ENCODE measurements around the gene HHAT. TPM values are rescaled to one million over a fixed set of nuclear protein-coding genes. Genes with fewer than 3 reads are reported as not detected.
A peak's percentile ranks its signal among the peaks of the same experiment; 100 is the strongest.
"Not testable (repeated sequence)": the region's sequence is repeated elsewhere in the genome, so short reads cannot be mapped to it uniquely, and the experiment has no call there.

HHAT gene
- total RNA-seq, 1 experiment from 2014 or later: 7.2 TPM

- DNase-seq (ENCODE audit: low spot score): no peak
- in situ Hi-C loops (cut with HindIII; ENCODE audit: low sequenced_read_pairs): no loop called here
Observed at GRCh38 chr1:210412240-210412639, 83.5 kb downstream of the HHAT start.

DNA sequence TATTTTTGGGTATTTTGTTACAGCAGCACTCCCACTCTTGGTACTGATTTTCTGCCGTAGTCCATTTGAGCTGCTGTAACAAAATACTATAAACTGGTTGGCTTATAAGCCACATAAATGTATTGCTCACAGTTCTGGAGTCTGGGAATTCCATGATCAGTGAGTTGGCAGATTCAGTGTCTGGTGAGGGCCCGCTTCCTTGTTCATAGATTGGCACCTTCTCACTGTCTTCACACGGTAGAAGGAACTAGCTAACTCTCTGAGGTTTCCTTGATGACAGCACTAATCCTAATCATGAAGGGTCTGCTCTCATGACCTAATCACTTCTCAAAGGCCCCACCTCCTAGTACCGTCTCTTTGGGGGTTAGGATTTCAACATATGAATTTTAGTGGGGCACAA lies 85.2 kb downstream of the HHAT start:
- DNase-seq (ENCODE audit: low spot score): no peak
- in situ Hi-C loops (cut with HindIII; ENCODE audit: low sequenced_read_pairs): no loop called here

GRCh38 chr1:210415846-210416448 lies 87.2 kb downstream of the HHAT start:
- in situ Hi-C loops (cut with HindIII; ENCODE audit: low sequenced_read_pairs): no loop called here
- peak; percentile 49 for DNase-seq (ENCODE audit: low spot score)

DNA sequence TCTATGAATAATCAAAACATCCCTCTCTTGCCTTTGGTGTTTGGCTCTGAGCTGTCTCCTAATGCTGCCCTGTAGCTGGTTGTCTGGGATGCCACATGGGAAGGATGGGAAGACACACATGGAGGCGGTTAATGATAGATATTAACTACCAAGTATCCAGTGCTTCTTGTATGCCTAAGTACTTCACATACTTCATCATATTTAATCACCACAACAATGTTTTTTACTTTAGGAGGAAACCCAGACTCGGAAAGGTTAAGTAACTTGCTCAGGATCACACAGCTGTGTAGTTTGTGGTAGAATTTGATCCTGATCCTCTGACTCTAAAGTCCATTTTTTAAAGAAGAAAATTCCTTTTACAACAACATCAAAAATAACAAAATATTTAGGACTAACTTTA lies 88.0 kb downstream of the HHAT start:
- in situ Hi-C loops (cut with HindIII; ENCODE audit: low sequenced_read_pairs): no loop called here
- DNase-seq (ENCODE audit: low spot score): peak; percentile 12

GRCh38 chr1:210417881-210418280 lies 89.2 kb downstream of the HHAT start:
- in situ Hi-C loops (cut with HindIII; ENCODE audit: low sequenced_read_pairs): no loop called here
- DNase-seq (ENCODE audit: low spot score): no peak

- in situ Hi-C loops (cut with HindIII; ENCODE audit: low sequenced_read_pairs): no loop called here
Observed at GRCh38 chr1:210418863-210419650, 90.4 kb downstream of the HHAT start.

DNA sequence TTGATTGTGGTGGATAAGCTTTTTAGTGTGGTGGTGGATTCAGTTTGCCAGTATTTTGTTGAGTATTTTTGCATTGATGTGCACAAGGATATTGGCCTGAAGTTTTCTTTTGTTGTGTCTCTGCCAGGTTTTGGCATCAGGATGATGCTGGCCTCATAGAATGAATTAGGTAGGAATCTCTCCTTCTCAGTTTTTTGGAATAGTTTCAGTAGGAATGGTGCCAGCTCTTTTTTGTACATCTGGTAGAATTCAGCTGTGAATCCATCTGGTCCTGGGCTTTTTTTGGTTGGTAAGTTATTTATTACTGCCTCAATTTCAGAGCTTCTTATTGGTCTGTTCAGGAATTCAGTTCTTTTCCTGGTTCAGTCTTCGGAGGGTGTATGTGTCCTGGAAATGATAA lies 98.0 kb downstream of the HHAT start:
- in situ Hi-C loops (cut with HindIII; ENCODE audit: low sequenced_read_pairs): not testable (repeated sequence)

More at GRCh38 chr1:210418863-210419650, 90.4 kb downstream of the HHAT start:
- DNase-seq (ENCODE audit: low spot score): no peak

DNA sequence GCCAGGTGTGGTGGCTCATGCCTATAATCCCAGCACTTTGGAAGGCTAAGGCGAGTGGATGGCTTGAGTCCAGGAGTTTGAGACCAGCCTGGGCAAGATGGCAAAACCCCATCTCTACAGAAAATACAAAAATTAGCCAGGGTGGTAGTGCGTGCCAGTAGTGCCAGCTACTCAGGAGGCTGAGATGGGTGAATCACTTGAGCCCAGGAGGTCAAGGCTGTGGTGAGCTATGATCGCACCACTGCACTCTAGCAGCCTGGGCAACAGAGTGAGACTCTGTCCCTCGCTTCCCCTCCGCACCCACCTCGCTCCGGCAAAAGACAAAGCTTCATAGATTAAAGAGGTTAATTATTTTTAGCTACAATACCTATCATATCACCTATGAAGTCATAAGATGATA lies 100.0 kb downstream of the HHAT start:
- DNase-seq (ENCODE audit: low spot score): no peak
- in situ Hi-C loops (cut with HindIII; ENCODE audit: low sequenced_read_pairs): no loop called here

More for the DNA sequence above, 98.0 kb downstream of the HHAT start:
- DNase-seq (ENCODE audit: low spot score): not testable (repeated sequence)

DNA sequence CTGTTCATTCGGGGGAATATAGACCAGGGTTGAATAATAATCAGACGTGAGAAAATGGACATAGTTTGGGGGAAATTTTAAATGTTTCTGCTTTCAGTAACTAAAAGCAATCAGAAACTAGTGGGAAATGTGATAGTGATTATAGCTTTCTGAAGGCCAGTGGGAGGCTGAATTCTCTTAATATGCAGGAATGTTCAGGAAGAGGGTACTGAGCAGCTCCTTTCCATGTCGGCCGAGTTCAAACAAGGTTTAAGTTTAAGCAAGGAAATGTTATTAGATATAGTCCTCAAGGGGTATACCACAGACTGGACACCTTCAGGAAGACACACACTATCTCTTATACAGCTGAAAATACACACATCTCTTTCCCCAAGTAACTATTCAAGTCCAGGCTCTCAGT lies 105.5 kb downstream of the HHAT start:
- no peak for DNase-seq (ENCODE audit: low spot score)
- in situ Hi-C loops (cut with HindIII; ENCODE audit: low sequenced_read_pairs): no loop called here

DNA sequence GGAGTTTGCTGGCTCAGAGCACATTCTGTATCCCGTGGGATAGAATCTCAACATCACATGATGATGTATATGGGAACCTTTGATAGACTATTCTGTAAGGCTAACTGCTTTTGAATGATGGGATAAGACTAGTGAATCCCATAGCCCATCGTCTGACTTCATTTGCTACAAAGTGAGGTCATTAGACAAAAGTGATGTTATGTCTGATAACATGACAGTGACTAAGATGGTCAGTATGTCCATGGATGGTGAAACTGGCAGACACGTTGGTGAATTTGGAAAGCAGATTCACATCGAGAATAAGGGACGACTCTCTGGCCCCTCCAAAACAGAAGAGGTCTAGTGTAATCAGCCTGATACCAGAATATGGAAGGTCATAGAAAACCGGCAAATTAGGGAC lies 108.4 kb downstream of the HHAT start:
- in situ Hi-C loops (cut with HindIII; ENCODE audit: low sequenced_read_pairs): no loop called here
- DNase-seq (ENCODE audit: low spot score): no peak

DNA sequence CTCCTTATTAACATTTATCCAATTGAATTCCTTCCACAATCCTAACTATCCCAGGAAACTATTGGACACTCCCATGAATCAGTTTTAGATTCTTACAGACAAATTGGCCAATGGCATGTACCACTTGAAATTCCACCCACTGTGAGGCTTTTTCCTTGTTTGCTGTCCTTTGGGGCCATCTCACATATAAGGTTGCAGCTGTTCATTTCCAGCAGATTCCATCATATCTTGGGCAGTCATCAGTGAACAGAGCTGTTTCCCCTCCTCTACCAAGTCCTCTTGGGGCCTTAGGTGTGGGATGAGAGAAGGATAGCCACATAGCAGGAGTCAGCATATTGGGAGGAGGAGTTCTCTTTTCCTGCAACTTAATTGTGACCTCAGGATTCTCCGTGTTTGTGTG lies 109.1 kb downstream of the HHAT start:
- in situ Hi-C loops (cut with HindIII; ENCODE audit: low sequenced_read_pairs): no loop called here

GRCh38 chr1:210438928-210439841 lies 110.5 kb downstream of the HHAT start:
- in situ Hi-C loops (cut with HindIII; ENCODE audit: low sequenced_read_pairs): no loop called here

More for the DNA sequence above, 109.1 kb downstream of the HHAT start:
- DNase-seq (ENCODE audit: low spot score): no peak

GRCh38 chr1:210440081-210440480 lies 111.4 kb downstream of the HHAT start:
- DNase-seq (ENCODE audit: low spot score): no peak
- in situ Hi-C loops (cut with HindIII; ENCODE audit: low sequenced_read_pairs): no loop called here

More at GRCh38 chr1:210438928-210439841, 110.5 kb downstream of the HHAT start:
- DNase-seq (ENCODE audit: low spot score): no peak

GRCh38 chr1:210441028-210441427 lies 112.3 kb downstream of the HHAT start:
- in situ Hi-C loops (cut with HindIII; ENCODE audit: low sequenced_read_pairs): no loop called here
- DNase-seq (ENCODE audit: low spot score): no peak

- no peak for DNase-seq (ENCODE audit: low spot score)
- in situ Hi-C loops (cut with HindIII; ENCODE audit: low sequenced_read_pairs): no loop called here
Observed at GRCh38 chr1:210445485-210445884, 116.8 kb downstream of the HHAT start.

DNA sequence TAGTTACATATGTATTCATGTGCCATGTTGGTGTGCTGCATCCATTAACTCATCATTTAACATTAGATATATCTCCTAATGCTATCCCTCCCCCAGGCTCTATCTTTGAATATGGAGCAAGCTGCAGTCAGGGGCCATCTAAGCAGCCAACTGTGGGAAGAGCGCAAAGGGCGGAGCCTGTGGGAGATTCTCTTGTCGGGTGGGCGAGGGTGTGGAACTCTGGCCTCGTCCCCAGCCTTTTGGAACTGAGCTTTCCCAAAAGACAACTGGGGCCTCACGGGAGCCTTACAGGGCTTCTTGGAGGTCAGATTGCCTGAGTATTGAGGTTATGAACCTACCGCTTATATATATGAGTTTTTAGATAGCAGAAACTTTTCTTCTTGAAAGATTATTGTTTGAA lies 117.2 kb downstream of the HHAT start:
- in situ Hi-C loops (cut with HindIII; ENCODE audit: low sequenced_read_pairs): no loop called here

GRCh38 chr1:210446479-210446878 lies 117.8 kb downstream of the HHAT start:
- DNase-seq (ENCODE audit: low spot score): no peak
- in situ Hi-C loops (cut with HindIII; ENCODE audit: low sequenced_read_pairs): no loop called here

More for the DNA sequence above, 117.2 kb downstream of the HHAT start:
- no peak for DNase-seq (ENCODE audit: low spot score)

- peak; percentile 60 for DNase-seq (ENCODE audit: low spot score)
Observed at GRCh38 chr1:210447456-210448057, 118.9 kb downstream of the HHAT start.

GRCh38 chr1:210448297-210448892 lies 119.7 kb downstream of the HHAT start:
- DNase-seq (ENCODE audit: low spot score): peak; percentile 90
- in situ Hi-C loops (cut with HindIII; ENCODE audit: low sequenced_read_pairs): no loop called here

More at GRCh38 chr1:210447456-210448057, 118.9 kb downstream of the HHAT start:
- in situ Hi-C loops (cut with HindIII; ENCODE audit: low sequenced_read_pairs): no loop called here
